HFFc6 (cell line): Measurements from ENCODE around the gene BBIP1. TPM values are rescaled to one million over a fixed set of nuclear protein-coding genes. Genes with fewer than 3 reads are reported as not detected.

Experiments used
- DNase-seq: peaks from one replicate; pipeline ENCODE4 v3.0.0-alpha.2; 2018
- H3K27ac Mint-ChIP-seq: 2 replicates; pipeline ENCODE4 v1.8.0; 2020; ENCODE audit warnings: mild to moderate bottlenecking, mixed read lengths
- H3K27me3 Mint-ChIP-seq: 2 replicates; pipeline ENCODE4 v1.8.0; 2021; ENCODE audit warnings: mild to moderate bottlenecking, moderate library complexity, mixed read lengths; ENCODE audit not compliant: insufficient read depth
- H3K36me3 Mint-ChIP-seq: 2 replicates; pipeline ENCODE4 v1.8.0; 2021; ENCODE audit warnings: low read depth, mixed read lengths
- H3K4me1 Mint-ChIP-seq: 2 replicates; pipeline ENCODE4 v1.8.0; 2020; ENCODE audit warnings: low read depth, mixed read lengths
- H3K4me3 Mint-ChIP-seq: 2 replicates; pipeline ENCODE4 v1.8.0; 2020; ENCODE audit warnings: mild to moderate bottlenecking, moderate library complexity, mixed read lengths
- H3K9me3 Mint-ChIP-seq: 2 replicates; pipeline ENCODE4 v1.8.0; 2020; ENCODE audit warnings: mild to moderate bottlenecking, mixed read lengths
- total RNA-seq, 6 experiments: library from RNA; stranded (reverse); fragmentation: NEBNext Ultra II Directional; extraction: Animal tissue kit (Norgen Biotek cat#: 25700); gene quantifications; 2 replicates in 1 of 6; 3 replicates in 5 of 6; pipeline ENCODE4 v1.2.3, GENCODE V29; 2021
- TF ChIP-seq, protein P1 (sequence below): fragments of 200-600 bp; sonication (generic); IDR thresholded peaks from 2 replicates; pipeline ENCODE4 v1.5.0; 2021; ENCODE audit warnings: antibody characterized with exemption, mild to moderate bottlenecking

BBIP1 gene
- total RNA-seq, 6 experiments from 2014 or later = 28.5 to 36.1 (median 31.2) TPM

DNA sequence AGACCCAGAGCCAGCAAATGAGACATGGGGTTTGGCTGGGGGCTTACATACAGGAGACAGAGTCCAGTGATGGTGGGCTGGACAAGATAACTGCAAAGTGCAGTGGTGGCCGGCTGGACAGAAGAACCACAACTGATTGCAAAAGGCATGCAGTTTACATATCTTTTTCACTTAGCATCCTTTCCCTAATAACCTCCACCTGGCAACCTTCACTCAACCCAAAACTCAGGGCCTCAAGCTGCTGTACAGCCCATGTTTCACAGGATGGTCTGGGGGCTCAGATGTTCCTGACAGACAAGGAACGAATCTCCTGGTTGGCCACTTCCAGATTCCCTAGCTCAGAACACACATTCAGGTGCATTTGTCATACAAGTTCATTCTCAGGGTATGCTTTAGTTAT, 55.0 kb downstream of the BBIP1 start:
- Mint-ChIP-seq H3K36me3 (no peaks in the 10 kb centered on the region), H3K4me1 (peaks cover 62% of the 10 kb centered on the region), H3K27ac (no peak overlapping the region), H3K4me3 (no peak overlapping the region), H3K9me3 (no peaks in the 10 kb centered on the region), H3K27me3 (no peaks in the 10 kb centered on the region)
- TF ChIP-seq, protein P1, sequence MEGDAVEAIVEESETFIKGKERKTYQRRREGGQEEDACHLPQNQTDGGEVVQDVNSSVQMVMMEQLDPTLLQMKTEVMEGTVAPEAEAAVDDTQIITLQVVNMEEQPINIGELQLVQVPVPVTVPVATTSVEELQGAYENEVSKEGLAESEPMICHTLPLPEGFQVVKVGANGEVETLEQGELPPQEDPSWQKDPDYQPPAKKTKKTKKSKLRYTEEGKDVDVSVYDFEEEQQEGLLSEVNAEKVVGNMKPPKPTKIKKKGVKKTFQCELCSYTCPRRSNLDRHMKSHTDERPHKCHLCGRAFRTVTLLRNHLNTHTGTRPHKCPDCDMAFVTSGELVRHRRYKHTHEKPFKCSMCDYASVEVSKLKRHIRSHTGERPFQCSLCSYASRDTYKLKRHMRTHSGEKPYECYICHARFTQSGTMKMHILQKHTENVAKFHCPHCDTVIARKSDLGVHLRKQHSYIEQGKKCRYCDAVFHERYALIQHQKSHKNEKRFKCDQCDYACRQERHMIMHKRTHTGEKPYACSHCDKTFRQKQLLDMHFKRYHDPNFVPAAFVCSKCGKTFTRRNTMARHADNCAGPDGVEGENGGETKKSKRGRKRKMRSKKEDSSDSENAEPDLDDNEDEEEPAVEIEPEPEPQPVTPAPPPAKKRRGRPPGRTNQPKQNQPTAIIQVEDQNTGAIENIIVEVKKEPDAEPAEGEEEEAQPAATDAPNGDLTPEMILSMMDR = no peak
- no peak for DNase-seq

DNA sequence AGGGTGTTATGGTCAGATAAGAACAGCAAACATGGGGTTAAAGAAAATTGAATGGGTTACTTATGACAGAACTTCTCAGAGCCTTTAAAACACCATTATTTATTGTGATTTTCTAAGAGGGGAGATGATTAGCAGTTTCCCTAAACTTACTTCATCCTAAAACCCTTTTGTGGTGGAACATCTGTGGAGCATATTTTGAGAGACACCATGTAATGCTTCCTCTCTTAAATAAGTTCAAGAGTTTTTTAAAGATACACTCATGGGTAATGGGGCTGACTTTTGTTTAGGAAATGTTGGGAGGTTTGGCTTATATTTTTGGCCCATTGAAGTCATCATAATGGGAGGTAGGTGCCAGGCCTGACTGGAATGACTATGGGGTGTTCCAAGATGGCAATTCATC, 55.6 kb downstream of the BBIP1 start:
- Mint-ChIP-seq H3K9me3 (no peaks in the 10 kb centered on the region), H3K27ac (no peak overlapping the region), H3K4me3 (no peak overlapping the region), H3K27me3 (no peaks in the 10 kb centered on the region), H3K36me3 (no peaks in the 10 kb centered on the region), H3K4me1 (peaks cover 64% of the 10 kb centered on the region)
- TF ChIP-seq, protein P1 = no peak
- DNase-seq = no peak

DNA sequence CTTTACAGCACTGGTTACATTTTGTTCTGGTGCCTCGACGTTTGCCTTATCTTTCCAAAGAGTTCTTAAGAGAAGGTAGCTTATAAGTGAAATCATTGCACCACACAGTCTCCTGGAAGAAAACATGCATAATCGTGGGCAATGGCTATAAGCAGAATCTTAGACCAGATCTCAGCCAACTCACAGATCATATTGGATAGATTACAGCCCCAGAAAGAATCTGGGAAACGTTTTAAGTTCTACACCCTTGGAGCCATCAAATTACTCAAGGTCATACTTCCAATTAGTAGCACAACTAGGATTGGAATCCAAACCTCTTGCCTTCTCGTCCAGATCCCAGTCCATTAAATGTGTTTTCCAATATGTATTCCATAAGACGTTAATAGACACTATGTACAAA, 56.0 kb downstream of the BBIP1 start:
- no peaks in the 10 kb centered on the region for H3K9me3 Mint-ChIP-seq
- no peak overlapping the region for H3K27ac Mint-ChIP-seq

DNA sequence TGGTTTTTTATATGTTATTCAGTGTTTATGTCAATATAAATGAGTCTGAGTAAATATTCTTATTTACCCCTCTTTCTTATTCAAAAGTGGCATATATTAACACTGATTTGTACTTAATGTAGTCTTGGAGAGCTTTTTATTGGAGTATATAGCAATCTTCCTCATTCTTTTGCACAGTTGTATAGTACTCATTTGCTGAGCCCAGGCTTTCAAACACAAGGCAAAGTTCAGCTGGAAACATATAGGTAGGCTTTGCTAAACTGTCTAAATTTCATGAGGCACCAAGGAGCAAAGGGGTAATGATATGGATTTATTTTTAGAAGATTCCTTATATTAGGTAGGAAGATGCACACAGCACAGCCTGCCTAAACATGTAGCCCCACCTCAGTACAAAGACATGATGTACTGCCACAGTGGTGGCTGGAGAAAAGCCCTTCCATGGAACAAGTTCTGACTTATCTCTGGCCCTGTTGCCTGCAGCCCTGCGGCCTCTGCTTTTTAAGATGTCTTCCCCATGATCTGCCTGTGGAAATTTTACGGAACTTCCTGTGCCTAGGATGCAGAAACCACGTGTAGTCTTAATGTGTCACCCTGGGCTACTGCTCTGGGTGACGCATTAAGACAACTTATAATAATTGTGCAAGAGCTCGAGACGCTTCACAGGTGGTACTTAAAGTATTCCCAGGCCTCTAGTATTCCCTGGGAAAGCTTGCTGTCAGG, 56.9 kb downstream of the BBIP1 start:
- Mint-ChIP-seq H3K27me3 (no peaks in the 10 kb centered on the region; the same call in 1 of the 2 replicates), H3K36me3 (no peaks in the 10 kb centered on the region), H3K4me1 (peaks cover 57% of the 10 kb centered on the region), H3K9me3 (no peaks in the 10 kb centered on the region), H3K4me3 (no peak overlapping the region), H3K27ac (no peak overlapping the region)
- peak; percentile 15 for DNase-seq
- TF ChIP-seq, protein P1 = no peak

More for the DNA sequence above, 56.0 kb downstream of the BBIP1 start:
- Mint-ChIP-seq H3K4me1 (peaks cover 64% of the 10 kb centered on the region), H3K27me3 (no peaks in the 10 kb centered on the region; the same call in 1 of the 2 replicates), H3K4me3 (no peak overlapping the region), H3K36me3 (no peaks in the 10 kb centered on the region)
- TF ChIP-seq, protein P1 = no peak
- no peak for DNase-seq

DNA sequence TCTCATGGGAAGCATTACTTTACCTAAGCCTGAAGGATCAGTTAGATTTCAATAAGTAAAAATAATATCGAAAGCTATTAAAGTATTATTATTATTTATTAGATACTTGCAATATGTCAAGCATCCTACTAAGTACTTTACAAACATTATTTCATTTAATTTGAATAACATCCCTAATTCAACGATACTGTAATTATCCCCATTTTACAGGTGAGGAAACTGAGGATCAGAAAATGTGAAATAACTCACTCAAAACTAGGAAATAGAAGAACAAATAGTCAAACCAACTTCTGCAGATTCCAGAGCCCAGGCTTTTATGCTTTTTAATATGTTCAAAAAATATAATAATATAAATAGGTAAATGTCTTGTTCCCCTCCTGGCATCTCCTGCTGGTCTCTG, 57.5 kb downstream of the BBIP1 start:
- TF ChIP-seq, protein P1 = no peak
- H3K27me3 Mint-ChIP-seq = no peaks in the 10 kb centered on the region; the same call in 1 of the 2 replicates
- H3K36me3 Mint-ChIP-seq = no peaks in the 10 kb centered on the region
- no peak overlapping the region for H3K27ac Mint-ChIP-seq
- DNase-seq = no peak
- no peaks in the 10 kb centered on the region for H3K9me3 Mint-ChIP-seq
- peaks cover 55% of the 10 kb centered on the region for H3K4me1 Mint-ChIP-seq
- H3K4me3 Mint-ChIP-seq = no peak overlapping the region
